ENCODE results near the gene ALG8.
"Not testable (repeated sequence)": the region's sequence is repeated elsewhere in the genome, so short reads cannot be mapped to it uniquely, and the experiment has no call there.

Gene ALG8

DNA sequence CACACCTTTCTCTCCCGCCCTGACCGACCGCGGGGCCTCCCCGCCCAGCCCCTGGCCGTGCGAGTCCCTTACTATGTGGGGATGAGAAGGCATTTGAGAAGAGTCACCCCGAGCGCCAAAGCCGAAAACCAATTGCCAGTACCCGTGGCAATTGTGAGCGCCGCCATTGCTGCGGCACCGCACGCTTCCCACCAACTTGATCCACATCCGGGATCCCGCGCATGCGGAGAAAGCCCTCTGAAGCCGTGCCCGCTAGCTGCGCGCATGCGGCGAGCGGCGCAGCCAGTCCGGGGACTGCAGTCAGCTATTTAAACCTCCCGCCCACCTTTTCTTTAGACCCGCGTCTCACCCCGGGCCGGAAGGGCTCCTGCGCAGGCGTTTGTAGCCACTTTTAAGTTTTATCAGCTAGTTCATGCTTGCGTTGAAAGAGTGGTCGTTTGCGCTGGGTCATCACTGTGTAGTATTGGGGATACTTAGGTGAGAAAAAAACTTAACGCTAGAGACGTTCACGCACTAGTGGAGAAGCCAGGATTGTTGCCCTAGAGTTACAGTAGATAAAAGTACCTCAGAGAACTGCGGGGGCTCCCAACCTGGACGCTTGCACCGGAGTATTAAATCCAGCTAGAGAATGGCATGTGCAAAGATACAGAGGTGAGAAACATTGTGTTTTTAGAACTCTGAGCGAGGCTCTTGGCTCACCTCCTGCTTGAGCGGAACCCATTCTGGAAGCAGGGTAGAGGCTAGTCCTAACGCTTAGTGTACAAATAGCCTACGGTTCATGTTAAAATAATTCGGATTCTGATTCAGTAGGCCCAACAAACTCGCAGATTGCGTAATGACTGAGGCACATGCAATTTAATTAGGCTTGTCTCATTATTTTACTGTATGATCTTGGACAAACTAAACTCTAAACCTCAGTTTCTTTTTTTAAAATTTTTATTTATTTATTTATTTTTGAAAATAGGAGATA, at the start of gene ALG8:
ALG8 (minus strand) TSS at position 205 of the 970 bp plus-strand sequence; CDS start at position 167, 38 bp downstream.
- peak; percentile 67 for DNase-seq (ENCODE audit: low read depth)

DNA sequence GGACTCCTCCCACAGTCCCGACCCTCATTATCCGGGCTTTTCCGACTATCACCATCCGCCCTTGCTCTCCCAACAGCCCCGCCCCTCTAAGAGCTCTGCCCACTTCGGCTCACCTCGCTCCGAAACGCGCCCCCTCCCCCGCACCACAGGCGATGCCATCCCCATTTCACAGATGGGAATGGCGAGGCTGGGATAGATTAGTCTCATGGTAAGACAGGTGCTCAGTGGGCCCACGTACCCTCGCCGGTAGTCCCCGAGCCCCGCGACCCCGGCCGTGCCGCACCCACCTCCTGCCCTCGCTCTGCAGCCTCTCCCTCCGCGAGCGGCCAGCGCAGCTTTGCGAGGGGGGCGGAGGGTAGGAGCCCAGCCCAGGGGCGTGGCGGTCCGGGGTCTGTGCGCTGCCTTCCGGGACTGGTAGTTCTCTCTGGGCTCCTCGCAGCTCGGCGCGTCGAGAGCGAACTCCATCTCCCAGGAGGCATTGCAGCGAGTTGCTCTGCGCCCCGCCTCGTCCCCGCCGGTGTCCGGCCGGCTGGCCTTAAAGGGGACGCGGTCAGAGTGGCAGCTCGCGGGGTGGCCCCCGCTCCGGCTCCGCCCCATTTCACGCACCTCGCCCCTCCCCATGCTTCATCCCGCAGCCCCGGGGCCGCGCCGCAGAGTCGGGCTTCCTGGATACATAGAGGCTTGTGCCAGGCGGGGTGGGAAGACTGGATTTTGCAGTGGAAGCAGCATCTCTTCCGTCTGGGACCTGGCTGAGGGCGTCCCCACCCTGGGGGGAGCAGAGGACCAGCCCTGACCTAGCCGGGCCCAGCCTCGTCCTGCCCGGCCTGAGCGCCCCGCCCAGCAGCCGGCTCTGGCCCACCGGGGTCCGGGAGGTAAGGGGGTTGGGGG, 49.1 kb upstream of the ALG8 start, which contains the start of the genes KCTD21 and USP35:
KCTD21 (minus strand) TSS at position 341 of the 888 bp plus-strand sequence. CDS start 14,072 bp downstream, outside the sequence.
USP35 (plus strand) TSS at position 634 of the 888 bp plus-strand sequence. CDS start 7,327 bp downstream, outside the sequence.
- peak; percentile 87 for DNase-seq (ENCODE audit: low read depth)

DNA sequence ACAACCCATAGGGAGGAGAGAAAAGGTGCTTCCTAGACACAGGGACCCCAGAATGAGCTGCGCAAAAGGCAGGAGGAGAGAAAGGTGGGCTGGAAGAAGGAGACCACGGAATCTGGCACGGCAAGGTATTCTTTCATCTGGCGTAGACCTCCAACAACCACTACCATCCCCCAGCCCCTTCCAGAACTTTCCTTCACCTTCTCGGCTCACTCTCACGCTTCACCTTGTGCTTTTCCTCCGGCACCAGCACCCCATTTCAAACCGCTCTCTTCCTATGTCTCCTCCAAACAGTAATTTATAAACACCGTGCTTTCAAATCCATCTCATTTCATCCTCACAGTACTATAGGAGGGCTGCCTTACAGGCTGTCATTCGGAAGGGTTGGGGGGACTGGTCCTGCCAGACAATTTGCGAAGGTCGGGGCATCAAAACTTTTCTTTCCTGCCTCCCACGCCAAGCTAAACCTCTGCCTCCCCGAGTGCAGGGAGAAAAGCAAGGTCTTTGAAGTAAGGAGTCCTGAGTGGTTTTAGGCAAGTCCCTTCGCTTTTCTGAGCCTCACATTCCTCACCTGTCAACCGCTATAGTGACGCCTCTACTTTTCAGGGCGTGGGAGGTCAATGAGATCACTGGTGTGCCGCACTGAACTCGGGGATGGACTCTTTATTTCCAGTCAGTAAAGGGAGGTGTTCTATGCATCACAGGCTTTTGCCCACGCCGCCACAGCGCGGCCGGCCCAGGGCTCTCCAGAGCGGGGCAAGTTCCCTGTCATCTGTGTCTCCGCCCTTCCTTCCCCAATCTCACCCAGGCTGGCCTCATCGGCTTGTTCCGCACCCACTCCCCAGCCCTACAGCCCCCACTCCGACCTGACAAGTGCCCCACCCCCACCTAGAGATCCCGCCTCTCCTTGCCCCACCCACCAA, 48.2 kb upstream of the ALG8 start:
- DNase-seq (ENCODE audit: low read depth): no peak

DNA sequence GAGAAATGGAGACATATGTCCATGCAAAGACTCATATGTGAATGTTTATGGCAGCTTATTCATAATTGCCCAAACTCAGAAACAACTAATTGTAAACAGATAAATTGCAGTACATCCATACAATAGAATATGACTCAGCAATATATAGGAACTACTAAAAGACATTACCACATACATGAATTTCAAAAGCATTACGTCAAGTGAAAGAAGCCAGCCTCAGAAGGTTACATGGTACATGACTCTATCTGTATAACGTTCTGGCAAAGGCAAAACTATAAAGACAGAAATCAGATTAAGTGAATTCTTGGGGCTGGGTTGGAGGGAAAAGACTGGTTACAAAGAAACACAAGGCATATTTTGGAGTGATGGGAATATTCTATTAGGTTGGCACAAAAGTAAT, 41.8 kb upstream of the ALG8 start:
- DNase-seq (ENCODE audit: low read depth): no peak

DNA sequence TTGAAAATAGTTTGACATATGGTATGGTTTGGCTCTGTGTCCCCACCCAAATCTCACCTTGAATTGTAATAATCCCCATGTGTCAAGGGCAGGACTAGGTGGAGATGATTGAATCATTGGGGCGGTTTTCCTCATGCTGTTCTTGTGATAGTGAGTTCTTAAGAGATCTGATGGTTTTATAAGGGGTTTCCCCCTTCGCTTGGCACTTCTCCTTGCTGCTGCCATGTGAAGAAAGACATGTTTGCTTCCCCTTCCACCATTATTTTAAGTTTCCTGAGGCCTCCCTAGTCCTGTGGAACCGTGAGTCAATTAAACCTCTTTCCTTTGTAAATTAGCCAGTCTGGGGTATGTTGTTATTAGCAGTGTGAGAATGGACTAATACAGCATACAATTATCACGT, 41.3 kb upstream of the ALG8 start:
- no peak for DNase-seq (ENCODE audit: low read depth)

DNA sequence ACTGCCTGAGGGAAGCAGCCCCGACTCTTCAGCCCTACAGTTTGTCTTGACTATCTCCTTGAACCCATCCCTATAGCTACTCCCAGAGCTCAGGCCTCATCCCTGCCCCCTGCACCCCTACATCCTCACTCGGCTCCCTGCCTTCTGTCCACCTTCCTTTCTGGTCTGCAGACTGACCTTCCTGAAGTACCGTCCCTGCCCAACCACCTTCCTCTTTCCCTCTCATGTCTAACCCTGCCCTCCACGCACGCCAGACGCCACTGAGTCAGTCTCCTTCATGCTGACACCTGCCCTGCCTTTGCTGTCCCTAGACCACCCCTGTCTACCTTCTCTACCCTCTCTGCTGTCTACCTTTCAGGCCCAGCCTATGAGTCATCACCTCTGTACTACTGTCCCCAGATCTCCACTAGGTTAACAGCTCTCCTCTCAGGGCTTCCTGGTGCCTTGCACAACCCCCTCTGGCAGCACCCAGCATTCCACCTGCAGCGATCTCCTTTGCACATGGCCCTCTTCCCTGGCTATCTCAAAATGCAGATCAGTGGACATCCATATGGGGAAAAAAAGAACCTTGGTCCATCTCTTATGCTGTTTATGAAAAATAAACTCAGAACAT, 40.1 kb upstream of the ALG8 start:
- DNase-seq (ENCODE audit: low read depth): no peak

DNA sequence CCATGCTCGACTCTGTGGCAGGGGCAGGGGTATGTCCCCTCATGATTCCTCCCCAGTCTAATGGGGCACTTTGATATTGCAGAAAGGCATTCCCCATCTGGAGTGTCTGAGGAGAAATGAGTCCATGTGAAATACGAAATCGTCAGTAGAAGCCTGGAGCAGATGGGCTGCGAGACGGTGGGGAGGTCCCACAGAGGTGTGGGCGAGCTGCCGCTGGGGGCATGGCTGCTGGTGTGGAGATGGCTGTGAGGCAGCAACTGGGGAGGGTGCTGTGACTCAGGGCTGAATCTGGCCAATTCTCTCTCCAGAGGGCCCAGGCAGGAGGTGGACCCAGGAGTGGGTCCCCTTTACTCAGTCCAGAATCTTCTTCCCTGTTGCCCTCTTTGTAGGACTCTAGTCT, 37.8 kb upstream of the ALG8 start:
- DNase-seq (ENCODE audit: low read depth): no peak

DNA sequence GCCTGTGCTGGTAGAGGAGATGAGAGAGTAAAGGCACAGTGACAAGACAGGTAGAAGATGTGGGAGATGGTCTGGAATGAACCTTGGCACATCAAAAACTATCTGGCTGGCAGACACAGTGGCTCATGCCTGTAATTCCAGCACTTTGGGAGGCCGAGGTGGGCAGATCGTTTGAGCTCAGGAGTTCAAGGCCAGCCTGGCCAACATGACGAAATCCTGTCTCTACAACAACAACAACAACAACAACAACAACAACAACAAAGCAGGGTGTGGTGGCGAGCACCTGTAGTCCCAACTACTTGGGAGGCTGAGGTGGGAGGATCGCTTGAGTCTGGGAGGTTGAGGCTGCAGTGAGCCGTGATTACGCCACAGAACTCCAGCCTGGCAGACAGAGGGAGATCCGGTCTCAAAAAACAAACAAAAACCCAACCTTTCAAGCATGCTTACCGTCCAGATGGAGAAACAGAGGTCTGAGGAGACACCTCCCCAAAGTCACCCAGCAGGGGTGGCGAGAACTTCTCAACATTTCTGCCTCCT, 37.2 kb upstream of the ALG8 start:
- DNase-seq (ENCODE audit: low read depth): no peak

DNA sequence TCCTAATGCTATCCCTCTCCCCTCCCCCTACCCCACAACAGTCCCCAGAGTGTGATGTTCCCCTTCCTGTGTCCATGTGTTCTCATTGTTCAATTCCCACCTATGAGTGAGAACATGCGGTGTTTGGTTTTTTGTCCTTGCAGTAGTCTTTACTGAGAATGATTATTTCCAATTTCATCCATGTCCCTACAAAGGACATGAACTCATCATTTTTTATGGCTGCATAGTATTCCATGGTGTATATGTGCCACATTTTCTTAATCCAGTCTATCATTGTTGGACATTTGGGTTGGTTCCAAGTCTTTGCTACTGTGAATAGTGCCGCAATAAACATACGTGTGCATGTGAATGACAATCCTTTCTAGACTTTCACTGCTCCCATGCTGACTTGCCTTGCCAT, 36.4 kb upstream of the ALG8 start:
- not testable (repeated sequence) for DNase-seq (ENCODE audit: low read depth)

DNA sequence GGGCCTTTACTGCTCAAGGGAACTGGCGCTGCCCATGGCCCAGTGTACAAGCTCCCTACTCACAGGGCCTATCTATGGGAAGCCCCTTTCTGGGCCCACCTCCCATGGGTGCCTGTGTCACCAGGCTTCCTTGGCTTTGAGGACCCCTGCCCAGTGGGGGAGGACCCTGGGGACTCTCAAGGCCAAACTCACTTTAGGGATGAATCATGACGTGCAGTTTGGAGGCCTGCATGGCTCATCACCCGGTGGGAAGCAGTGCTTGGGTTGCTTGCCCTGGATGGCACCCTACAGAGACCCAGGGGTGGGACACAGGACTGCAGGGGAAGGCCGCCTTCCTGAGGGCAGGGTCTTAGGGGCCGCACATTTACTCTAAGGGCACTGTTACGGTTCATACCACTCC, 32.5 kb upstream of the ALG8 start:
- DNase-seq (ENCODE audit: low read depth): no peak

DNA sequence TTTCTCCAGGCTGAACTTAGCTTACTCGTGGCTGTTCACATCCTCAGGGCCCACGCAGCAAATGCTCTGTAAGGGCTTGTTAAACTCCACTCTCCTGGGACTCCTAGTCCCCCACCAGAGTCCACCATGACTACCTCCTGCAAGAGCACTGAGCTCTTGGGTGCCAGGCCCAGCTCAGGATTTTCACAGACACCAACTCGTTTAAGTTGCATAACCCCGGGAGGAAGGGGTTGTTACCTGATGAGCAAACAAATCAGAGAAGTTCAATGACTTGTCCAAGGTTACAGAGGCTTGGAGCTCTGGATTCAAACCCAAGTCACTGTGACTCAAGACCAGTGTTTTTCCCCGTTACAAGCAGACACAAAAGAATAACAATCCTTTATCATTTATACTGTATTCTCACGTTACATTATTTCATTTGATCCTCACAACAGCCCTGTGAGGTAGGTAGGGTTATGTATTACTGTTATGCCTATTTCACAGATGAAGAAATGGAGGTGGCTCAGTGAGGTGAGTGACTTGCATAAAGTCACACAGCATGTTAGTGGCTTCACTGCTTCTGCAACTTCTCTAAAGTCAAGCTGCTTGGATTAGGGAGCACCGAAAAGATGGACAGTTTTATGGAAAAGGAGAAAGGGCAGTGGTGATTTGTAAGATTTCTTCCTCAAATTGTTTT, 31.6 kb upstream of the ALG8 start:
- no peak for DNase-seq (ENCODE audit: low read depth)

DNA sequence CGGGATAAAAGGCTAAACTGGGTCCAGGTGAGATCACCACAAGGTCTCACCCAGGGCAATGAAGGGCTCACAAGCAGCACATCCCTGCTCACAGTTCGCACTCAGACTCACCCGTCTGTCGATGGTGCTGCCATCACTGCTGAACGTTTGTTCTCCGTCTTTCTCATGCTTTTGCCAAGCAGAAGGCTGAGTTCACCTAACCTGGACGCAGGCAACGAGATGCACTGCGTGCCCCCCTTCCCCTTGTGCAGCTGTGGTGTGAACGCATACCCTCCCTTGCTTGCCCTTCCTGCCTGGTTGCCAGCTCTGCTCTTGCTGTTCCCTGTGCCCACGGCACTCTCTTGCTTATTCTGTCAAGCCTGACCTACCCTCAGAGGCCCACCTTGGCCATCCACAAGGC, 31.0 kb upstream of the ALG8 start:
- DNase-seq (ENCODE audit: low read depth): no peak

DNA sequence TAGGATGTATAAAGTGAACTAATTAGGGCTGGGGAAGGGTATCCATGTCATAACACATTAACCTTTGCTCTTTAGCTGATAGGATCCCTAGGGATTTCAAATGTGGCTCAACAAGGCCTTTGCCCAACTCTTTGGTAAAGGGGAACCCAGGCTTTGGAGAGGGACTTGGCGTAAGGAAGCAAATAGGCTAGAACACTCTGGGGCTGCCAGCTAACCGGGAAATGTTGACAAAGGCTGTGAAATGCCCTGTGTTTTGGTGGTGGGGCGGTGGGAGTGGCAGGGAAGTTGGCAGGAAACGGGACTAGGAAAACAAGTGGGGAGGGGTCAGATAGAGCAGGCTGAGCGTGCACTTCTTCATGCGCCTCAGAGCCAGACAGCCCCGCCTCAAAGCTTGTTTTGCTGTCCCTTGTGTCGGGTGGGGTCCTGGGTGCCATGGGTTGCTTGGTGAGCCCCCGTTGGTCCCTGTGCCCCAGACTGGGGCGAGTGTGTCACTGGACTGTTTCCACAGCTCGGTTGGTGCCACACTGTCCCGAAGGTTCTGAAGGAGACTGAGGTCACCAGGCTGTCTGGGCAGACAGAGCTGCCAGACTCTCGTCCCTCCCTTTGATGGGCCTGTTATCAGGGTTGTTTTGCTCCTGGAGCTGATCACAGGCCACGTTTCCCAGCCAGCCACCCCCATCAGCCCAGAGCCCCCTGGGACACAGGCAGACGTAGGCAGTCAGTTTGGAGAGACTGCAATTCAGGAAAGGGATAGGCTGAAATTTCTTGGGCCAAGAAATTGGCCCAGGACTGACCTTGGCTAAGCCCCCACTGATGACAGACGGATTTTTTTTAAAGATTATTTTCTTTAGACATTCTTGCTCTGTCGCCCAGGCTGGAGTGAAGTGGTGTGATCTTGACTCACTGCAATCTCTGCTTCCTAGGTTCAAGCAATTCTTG, 29.4 kb upstream of the ALG8 start:
- peak; percentile 92 for DNase-seq (ENCODE audit: low read depth)

DNA sequence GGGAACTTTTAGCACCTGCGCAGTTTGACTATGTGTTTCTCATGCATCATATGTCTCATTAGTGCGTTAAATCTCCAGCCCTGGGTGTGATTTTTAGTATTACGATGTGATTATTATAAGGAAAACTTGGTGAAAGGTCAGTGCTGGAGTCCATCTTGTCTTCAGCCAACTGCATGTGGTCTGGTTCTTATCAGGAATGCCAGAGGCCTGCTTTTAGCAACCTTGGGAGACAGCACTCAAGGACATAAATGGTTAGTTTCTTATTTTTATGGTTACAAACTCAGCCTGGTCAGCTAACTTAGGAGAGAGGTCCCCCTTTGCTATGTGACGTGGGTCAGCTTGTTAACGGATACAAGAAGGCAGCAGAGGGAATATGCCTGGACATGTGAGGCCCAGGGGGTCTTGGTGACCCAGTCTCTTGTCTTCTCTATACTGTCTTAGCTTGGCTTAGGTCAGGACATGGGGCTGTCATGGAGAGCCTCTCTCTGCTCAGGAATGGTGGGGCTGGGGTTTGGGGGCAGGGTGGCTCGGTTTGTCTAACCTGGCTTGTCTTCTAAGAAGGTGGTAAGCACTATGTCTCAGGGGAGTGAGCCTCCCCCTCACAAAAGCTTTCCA, 27.5 kb upstream of the ALG8 start:
- DNase-seq (ENCODE audit: low read depth): no peak

DNA sequence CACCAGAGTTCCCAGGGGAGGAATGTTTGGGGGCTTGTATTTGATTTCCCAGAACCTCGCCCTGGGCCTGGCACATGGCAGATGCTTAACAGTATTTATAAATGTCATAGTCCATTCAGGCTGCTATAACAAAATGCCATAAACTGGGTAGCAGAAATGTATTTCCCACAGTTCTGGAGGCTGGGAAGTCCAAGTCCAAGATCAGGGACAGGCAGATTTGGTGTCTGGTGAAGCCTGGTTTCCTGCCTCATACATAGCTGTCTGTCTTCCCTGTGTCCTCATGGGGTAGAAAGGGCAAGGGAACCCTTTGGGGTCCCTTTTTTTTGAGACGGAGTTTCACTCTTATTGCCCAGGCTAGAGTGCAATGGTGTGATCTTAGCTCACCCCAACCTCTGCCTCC, 25.0 kb upstream of the ALG8 start:
- no peak for DNase-seq (ENCODE audit: low read depth)

DNA sequence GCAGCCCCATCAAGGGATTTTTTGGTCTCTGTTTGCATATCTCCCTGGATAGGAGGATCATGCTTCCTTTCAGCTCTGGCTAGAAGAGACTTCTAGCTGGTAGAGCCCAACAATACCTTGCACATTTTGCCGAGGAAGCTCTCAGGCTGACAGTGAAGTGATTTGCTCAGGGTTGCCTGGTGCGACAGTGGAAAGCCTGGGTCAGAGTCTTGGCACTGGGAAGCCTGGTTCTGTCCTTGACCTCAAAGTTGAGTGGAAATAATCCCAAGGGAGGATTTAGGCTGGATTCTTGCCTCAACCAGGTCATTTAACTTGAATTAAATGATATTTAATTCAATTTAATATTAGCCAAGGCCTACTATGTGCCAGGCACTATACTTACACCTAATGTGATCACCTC, 24.4 kb upstream of the ALG8 start:
- no peak for DNase-seq (ENCODE audit: low read depth)

DNA sequence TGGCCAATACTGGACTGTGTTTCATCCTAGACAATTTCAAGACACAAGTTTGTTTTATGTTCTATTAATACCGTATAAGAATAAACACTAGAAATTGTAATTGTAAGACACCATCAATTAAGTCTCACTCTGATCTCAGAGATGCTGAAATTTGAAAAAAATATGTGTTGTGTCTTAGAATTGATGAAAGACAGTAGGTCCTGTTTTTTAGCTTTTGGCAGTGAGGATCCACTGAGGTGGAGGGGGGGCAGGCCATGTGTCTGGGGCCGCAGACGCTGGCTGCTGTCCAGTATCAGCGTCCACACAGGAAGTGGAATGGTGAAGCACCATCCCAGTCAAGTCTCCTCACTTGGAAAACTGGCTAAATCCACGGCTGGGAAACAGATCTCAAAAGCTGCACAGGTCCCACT, 22.5 kb upstream of the ALG8 start:
- no peak for DNase-seq (ENCODE audit: low read depth)

DNA sequence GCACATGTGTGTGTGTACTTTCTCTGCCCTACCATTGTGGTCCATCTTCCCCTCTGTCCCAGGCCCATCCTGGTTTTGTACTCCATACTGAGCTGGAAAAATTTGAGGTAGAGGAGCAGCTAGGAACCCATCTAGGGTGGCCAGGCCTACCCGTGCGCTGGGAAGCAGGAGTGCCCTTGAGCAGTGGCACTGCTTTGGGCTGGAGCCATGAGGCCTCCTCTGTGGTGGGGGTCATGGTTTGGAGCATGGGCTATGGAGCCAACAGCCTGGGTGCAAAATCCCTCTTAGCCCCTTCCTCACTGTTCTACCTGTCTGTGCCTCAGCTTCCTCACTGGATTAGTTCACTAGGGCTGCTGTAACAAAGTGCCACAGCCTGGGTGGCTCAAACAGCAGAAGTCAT, 21.9 kb upstream of the ALG8 start:
- DNase-seq (ENCODE audit: low read depth): no peak

DNA sequence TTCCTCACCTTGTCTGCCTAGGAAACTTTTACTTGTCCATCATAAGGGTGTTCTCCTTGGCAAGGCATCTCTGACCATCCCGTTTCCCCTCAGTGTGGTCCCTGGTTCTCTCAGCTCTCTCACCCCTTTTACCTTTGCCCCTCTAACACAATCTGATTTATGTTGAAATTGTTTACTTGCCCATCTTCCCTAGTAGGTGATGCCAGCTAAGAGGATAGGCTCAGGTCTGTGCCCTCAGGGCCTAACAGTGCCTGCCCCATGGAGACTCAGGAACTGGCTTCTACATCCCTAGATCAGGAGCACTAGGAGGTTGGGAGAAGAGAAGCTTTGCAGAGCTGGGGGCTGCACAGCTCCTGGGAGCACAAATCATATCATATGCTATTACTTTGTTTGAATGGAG, 21.1 kb upstream of the ALG8 start:
- no peak for DNase-seq (ENCODE audit: low read depth)
